Smooth muscle cell (in vitro differentiated cells): ENCODE data around the gene PARL. TPM values are rescaled to one million over a fixed set of nuclear protein-coding genes. Genes with fewer than 3 reads are reported as not detected.

Experiments used
- DNase-seq: peaks from one replicate; lab custom pipeline; 2025; ENCODE audit not compliant: unreplicated experiment; lab: John Stamatoyannopoulos, UW
- H2AFZ ChIP-seq: fragments of 200-600 bp; sonication (generic); 2 replicates; pipeline ENCODE4 v1.6.0; 2016; ENCODE audit warnings: antibody characterized with exemption, low read depth, mild to moderate bottlenecking
- H3F3A ChIP-seq: fragments of 200-600 bp; sonication (generic); 2 replicates; pipeline ENCODE4 v1.6.0; 2017; ENCODE audit warnings: antibody characterized with exemption, low read depth
- H3K27ac ChIP-seq: fragments of 200-600 bp; sonication (generic); 2 replicates; pipeline ENCODE4 v1.5.1; 2016; ENCODE audit warnings: low read depth, mild to moderate bottlenecking
- H3K27me3 ChIP-seq: fragments of 200-600 bp; sonication (generic); 2 replicates; pipeline ENCODE4 v1.6.1; 2016; ENCODE audit warnings: low read depth, mild to moderate bottlenecking
- H3K36me3 ChIP-seq: fragments of 200-600 bp; sonication (generic); 2 replicates; pipeline ENCODE4 v1.5.1; 2016; ENCODE audit warnings: low read depth
- H3K4me1 ChIP-seq: fragments of 200-600 bp; sonication (generic); 2 replicates; pipeline ENCODE4 v1.5.1; 2016; ENCODE audit warnings: low read depth
- H3K4me2 ChIP-seq: fragments of 200-600 bp; sonication (generic); 2 replicates; pipeline ENCODE4 v1.6.0; 2016; ENCODE audit warnings: mild to moderate bottlenecking
- H3K4me3 ChIP-seq: fragments of 200-600 bp; sonication (generic); 2 replicates; pipeline ENCODE4 v1.5.1; 2016; ENCODE audit warnings: mild to moderate bottlenecking
- H3K79me2 ChIP-seq: fragments of 200-600 bp; sonication (generic); 2 replicates; pipeline ENCODE4 v1.6.0; 2016; ENCODE audit warnings: low read depth, mild to moderate bottlenecking
- H3K9ac ChIP-seq: fragments of 200-600 bp; sonication (generic); 2 replicates; pipeline ENCODE4 v1.6.0; 2016; ENCODE audit warnings: low read depth
- H3K9me3 ChIP-seq: fragments of 200-600 bp; sonication (generic); replicated peaks from 2 replicates; pipeline ENCODE4 v1.5.1; 2016; ENCODE audit warnings: low read depth
- H4K20me1 ChIP-seq: fragments of 200-600 bp; sonication (generic); 2 replicates; pipeline ENCODE4 v1.6.0; 2016; ENCODE audit warnings: low read depth
- WGBS: methylation state at CpG from one replicate; pipeline ENCODE4 v1.1.7; 2016; ENCODE audit warnings: low lambda C conversion rate; 5-methylcytosine and 5-hydroxymethylcytosine counted together
- polyA plus RNA-seq: library from polyadenylated mRNA; unstranded; fragments of >200 nt; fragmentation: Nextera tagmentation; extraction: Ambion mirVana; gene quantifications from 2 replicates; pipeline ENCODE4 v1.2.1, GENCODE V29; 2016
- total RNA-seq: library from RNA; depleted of rRNA; stranded (reverse); fragments of >200 nt; gene quantifications from 2 replicates; pipeline ENCODE4 v1.2.3, GENCODE V29; 2014
- TF ChIP-seq, protein P1 (sequence below): fragments of 200-600 bp; sonication (generic); IDR thresholded peaks from 2 replicates; pipeline ENCODE4 v1.5.1; 2017; ENCODE audit warnings: borderline replicate concordance, mild to moderate bottlenecking, antibody characterized with exemption; ENCODE audit not compliant: insufficient read depth, poor library complexity, severe bottlenecking

The PARL gene
- total and polyA plus RNA-seq, 2 experiments from 2014 or later = 53.7 to 79.3 TPM

DNA sequence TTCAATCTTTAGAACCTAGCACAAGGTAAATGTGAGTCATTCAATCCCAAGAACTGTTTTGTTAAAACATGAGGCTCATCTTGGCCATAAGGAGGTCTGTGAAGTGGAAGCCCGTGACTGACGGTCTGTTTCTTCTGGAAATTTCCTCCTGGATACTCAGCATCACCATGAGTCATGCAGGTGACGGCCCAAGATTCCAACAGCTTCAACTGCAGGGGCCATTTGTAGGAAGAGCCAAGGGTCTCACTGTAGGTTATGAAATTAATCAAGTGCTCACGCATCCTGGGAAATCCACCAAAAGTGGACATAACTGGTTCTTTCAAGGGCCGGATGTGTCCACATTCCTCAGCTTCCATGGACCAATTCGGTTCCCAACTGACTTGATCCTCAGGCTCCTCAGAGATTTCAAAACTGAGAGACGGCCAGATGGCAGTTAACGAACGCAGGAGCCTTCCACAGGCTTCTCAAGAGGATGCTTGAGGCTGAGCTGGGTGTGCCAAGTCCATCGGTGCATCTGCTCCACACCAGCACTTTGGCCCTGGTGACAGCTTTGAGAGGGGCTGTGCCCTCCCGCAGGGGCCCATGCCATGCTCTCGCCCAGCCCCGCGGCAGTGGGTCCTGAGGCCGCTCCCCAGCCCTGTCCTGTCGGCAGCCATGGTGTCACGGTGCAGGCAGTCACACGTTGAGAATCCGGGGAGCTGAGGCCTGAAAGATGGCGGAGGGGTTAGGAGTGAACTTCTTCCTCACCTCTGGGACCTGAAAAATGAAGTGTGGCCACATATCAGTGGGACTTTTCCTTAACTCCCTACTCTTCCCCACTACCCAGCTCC, 67.8 kb downstream of the PARL start:
- no peaks in the 10 kb centered on the region for H3K9me3 ChIP-seq
- H3K4me3 ChIP-seq = no peak overlapping the region
- H2AFZ ChIP-seq = no peak overlapping the region
- H3K9ac ChIP-seq = no peak overlapping the region
- H3K27ac ChIP-seq = no peak overlapping the region
- no peaks in the 10 kb centered on the region for H3K27me3 ChIP-seq
- H3K4me1 ChIP-seq = no peaks in the 10 kb centered on the region
- no peak overlapping the region for H3K4me2 ChIP-seq
- H4K20me1 ChIP-seq = no peaks in the 10 kb centered on the region
- 93% methylated on average over 19 of the region's 20 CpGs for WGBS
- TF ChIP-seq, protein P1, sequence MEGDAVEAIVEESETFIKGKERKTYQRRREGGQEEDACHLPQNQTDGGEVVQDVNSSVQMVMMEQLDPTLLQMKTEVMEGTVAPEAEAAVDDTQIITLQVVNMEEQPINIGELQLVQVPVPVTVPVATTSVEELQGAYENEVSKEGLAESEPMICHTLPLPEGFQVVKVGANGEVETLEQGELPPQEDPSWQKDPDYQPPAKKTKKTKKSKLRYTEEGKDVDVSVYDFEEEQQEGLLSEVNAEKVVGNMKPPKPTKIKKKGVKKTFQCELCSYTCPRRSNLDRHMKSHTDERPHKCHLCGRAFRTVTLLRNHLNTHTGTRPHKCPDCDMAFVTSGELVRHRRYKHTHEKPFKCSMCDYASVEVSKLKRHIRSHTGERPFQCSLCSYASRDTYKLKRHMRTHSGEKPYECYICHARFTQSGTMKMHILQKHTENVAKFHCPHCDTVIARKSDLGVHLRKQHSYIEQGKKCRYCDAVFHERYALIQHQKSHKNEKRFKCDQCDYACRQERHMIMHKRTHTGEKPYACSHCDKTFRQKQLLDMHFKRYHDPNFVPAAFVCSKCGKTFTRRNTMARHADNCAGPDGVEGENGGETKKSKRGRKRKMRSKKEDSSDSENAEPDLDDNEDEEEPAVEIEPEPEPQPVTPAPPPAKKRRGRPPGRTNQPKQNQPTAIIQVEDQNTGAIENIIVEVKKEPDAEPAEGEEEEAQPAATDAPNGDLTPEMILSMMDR = no peak
- no peak for DNase-seq
- H3K36me3 ChIP-seq = no peaks in the 10 kb centered on the region
- H3K79me2 ChIP-seq = no peaks in the 10 kb centered on the region
- H3F3A ChIP-seq = peaks cover 6% of the 10 kb centered on the region

DNA sequence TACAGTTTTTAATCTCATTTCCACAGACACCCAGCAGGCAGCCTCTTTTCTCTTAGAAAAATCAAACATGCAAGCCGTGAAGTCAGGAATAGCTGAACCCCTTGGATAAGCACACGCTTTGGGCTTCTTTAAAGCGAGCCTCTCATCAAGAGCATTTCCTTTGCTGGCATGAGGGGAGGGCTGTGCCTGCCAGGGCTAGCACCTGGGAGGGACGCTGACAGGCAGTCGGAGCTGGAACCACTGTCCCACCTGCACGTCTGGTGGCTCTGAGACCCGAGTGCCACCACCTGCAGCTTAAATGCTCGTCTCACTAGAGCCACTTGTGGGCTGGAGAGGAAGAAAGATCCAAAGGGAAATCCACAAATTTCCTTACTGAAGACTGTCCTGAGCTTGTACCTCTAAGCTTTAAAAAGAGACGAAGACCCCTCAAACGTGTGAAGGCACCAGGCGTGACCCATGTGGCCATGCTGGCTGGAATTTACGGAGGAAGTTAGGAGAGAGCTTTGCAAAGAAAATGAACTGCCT, 68.7 kb downstream of the PARL start:
- Histone ChIP-seq H3F3A (peaks cover 6% of the 10 kb centered on the region), H3K79me2 (no peaks in the 10 kb centered on the region), H3K36me3 (no peaks in the 10 kb centered on the region), H3K4me1 (no peaks in the 10 kb centered on the region), H3K27ac (no peak overlapping the region), H3K4me2 (no peak overlapping the region), H3K4me3 (no peak overlapping the region), H4K20me1 (no peaks in the 10 kb centered on the region), H3K9ac (no peak overlapping the region), H3K27me3 (no peaks in the 10 kb centered on the region), H2AFZ (no peak overlapping the region), H3K9me3 (no peaks in the 10 kb centered on the region)
- no peak for DNase-seq
- 85% methylated on average over 12 of the region's 12 CpGs for WGBS
- TF ChIP-seq, protein P1 = no peak

DNA sequence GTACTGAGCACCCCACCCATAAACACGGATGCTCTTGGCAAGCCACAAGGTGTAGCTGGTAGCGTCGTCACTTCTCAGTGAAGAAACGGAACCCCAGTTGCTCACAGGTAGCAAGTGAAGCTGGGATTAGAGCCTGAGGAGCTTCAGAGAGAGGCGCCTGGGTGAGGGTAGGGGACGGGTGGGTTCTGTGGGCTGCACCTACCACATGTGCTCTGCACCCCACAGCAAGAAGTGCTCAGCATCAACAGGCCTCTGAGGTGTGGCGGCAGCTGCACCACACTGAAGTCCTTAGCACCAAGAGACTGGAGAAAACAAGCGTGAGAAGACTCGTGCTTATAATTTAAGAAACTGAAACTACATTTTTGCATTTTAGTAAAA, 69.1 kb downstream of the PARL start:
- DNase-seq = no peak
- no peak overlapping the region for H3K27ac ChIP-seq
- H4K20me1 ChIP-seq = no peaks in the 10 kb centered on the region
- H3K27me3 ChIP-seq = no peaks in the 10 kb centered on the region
- H3K79me2 ChIP-seq = no peaks in the 10 kb centered on the region
- 83% methylated on average over 9 of the region's 9 CpGs for WGBS
- TF ChIP-seq, protein P1 = no peak
- H3K4me3 ChIP-seq = no peak overlapping the region
- no peaks in the 10 kb centered on the region for H3K9me3 ChIP-seq
- no peak overlapping the region for H3K9ac ChIP-seq
- H2AFZ ChIP-seq = no peak overlapping the region
- H3F3A ChIP-seq = peaks cover 6% of the 10 kb centered on the region
- H3K36me3 ChIP-seq = no peaks in the 10 kb centered on the region
- no peaks in the 10 kb centered on the region for H3K4me1 ChIP-seq
- H3K4me2 ChIP-seq = no peak overlapping the region
